NOMO-1 treated with DMSO at 0.1 percent for 48 hours (cell line): ENCODE data around the gene PRKAA2.

Source experiments
- DNase-seq: peaks from one replicate; lab custom pipeline; 2025; ENCODE audit not compliant: unreplicated experiment; lab: John Stamatoyannopoulos, UW

The PRKAA2 gene

GRCh38 chr1:56654126-56654923, 9.2 kb downstream of the PRKAA2 start:
- no peak for DNase-seq

GRCh38 chr1:56655991-56656613, 11.0 kb downstream of the PRKAA2 start:
- DNase-seq, result no peak

GRCh38 chr1:56658254-56658653, 13.1 kb downstream of the PRKAA2 start:
- no peak for DNase-seq

- DNase-seq, result no peak
Measured at GRCh38 chr1:56660293-56660692, 15.2 kb downstream of the PRKAA2 start.

GRCh38 chr1:56663846-56664245, 18.7 kb downstream of the PRKAA2 start:
- DNase-seq, result no peak

GRCh38 chr1:56665384-56665783, 20.3 kb downstream of the PRKAA2 start:
- DNase-seq, result no peak

- no peak for DNase-seq
Measured at GRCh38 chr1:56666112-56666608, 21.0 kb downstream of the PRKAA2 start.

- no peak for DNase-seq
Measured at GRCh38 chr1:56670350-56670749, 25.2 kb downstream of the PRKAA2 start.

- no peak for DNase-seq
Measured at GRCh38 chr1:56671085-56671484, 26.0 kb downstream of the PRKAA2 start.

GRCh38 chr1:56671542-56671941, 26.4 kb downstream of the PRKAA2 start:
- no peak for DNase-seq

GRCh38 chr1:56672579-56672978, 27.5 kb downstream of the PRKAA2 start:
- no peak for DNase-seq

GRCh38 chr1:56675763-56676162, 30.6 kb downstream of the PRKAA2 start:
- DNase-seq, result no peak

GRCh38 chr1:56676571-56677035, 31.5 kb downstream of the PRKAA2 start:
- DNase-seq, result no peak

GRCh38 chr1:56683569-56683968, 38.5 kb downstream of the PRKAA2 start:
- no peak for DNase-seq

- no peak for DNase-seq
Measured at GRCh38 chr1:56686169-56686568, 41.1 kb downstream of the PRKAA2 start.

GRCh38 chr1:56688522-56689026, 43.5 kb downstream of the PRKAA2 start:
- no peak for DNase-seq

GRCh38 chr1:56696663-56697062, 51.5 kb downstream of the PRKAA2 start:
- no peak for DNase-seq

GRCh38 chr1:56703747-56704146, 58.6 kb downstream of the PRKAA2 start:
- no peak for DNase-seq

GRCh38 chr1:56707379-56707778, 62.3 kb downstream of the PRKAA2 start:
- DNase-seq, result no peak

- DNase-seq, result peak; percentile 16
Measured at GRCh38 chr1:56709269-56709880, 64.3 kb downstream of the PRKAA2 start.

- DNase-seq, result no peak
Measured at GRCh38 chr1:56709995-56710394, 64.9 kb downstream of the PRKAA2 start.

GRCh38 chr1:56710646-56711045, 65.5 kb downstream of the PRKAA2 start:
- DNase-seq, result no peak
